Hepatocyte (in vitro differentiated cells): ENCODE measurements around the gene XDH.
A peak's percentile ranks its signal among the peaks of the same experiment; 100 is the strongest.

Source experiments
- CTCF ChIP-seq: fragments of 200-600 bp; sonication (generic); IDR thresholded peaks from 2 replicates; pipeline ENCODE4 v1.5.1; 2016; ENCODE audit warnings: antibody characterized with exemption, mild to moderate bottlenecking; ENCODE audit not compliant: poor library complexity
- EZH2 ChIP-seq: fragments of 200-600 bp; sonication (generic); IDR thresholded peaks from 2 replicates; pipeline ENCODE4 v1.6.1; 2016; ENCODE audit warnings: antibody characterized with exemption, mild to moderate bottlenecking, borderline replicate concordance
- EZH2phosphoT487 ChIP-seq: fragments of 200-600 bp; sonication (generic); IDR thresholded peaks from one replicate; pipeline ENCODE4 v1.6.1; 2018; ENCODE audit warnings: antibody characterized with exemption, mild to moderate bottlenecking, low read depth, moderate library complexity; ENCODE audit not compliant: unreplicated experiment, severe bottlenecking

DNA sequence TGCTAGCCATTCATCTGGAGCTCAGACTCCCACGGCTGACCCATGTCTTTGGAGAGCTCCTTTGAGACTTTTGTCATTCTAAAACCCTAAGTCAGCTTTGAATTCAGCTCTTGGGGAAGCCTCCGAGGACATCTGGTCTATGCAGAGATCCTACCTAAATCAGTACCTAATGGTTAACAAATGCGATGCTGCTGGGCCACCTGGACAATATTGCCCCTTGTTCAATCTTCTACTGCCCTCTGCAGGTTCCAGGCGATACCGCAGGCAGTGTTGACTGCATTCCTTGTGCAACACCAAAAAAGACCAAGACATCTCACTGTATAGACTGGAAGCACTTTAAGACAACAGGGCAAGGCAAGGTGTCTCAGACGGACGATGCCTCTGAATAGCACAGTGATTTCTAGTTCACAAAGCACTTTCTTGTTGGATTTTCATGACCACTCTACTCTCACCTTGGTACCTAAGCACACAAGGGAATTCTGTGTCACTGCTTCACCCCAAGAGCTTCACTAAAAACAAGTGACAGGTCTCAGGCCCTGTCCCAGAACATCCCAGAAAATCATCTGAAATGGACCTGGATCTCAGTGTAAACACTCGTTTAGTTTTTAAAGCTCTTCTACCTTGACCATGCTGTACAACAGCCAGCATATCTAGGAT, 80.9 kb downstream of the XDH start:
- TF ChIP-seq CTCF, result peak; percentile 95
- TF ChIP-seq EZH2, result no peak
- TF ChIP-seq EZH2phosphoT487, result no peak
